ENCODE measurements around the gene SEMA4D. TPM values are rescaled to one million over a fixed set of nuclear protein-coding genes. Genes with fewer than 3 reads are reported as not detected.
A peak's percentile ranks its signal among the peaks of the same experiment; 100 is the strongest.

Gene SEMA4D
- total RNA-seq, 1 donor from 2014 or later, result 46.2 TPM

- Histone ChIP-seq H3K36me3 (peaks cover 62% of the 10 kb centered on the region), H3K27me3 (no peaks in the 10 kb centered on the region), H3K9me3 (no peaks in the 10 kb centered on the region), H3K27ac (no peak overlapping the region), H3K4me1 (no peaks in the 10 kb centered on the region), H3K4me3 (no peak overlapping the region)
- intact Hi-C loops (cut with DNase I), result no loop called here
- DNase-seq, result no peak
- no peak for TF ChIP-seq CTCF (IDR thresholded peaks at IDR 0.05)
- no peak for ATAC-seq
Measured at GRCh38 chr9:89390578-89391116, 107.3 kb downstream of the SEMA4D start.

- H3K4me1 ChIP-seq, result no peaks in the 10 kb centered on the region
- no peaks in the 10 kb centered on the region for H3K9me3 ChIP-seq
- H3K27ac ChIP-seq, result no peak overlapping the region
- H3K27me3 ChIP-seq, result no peaks in the 10 kb centered on the region
- H3K4me3 ChIP-seq, result no peak overlapping the region
- H3K36me3 ChIP-seq, result peaks cover 62% of the 10 kb centered on the region
- TF ChIP-seq CTCF (IDR thresholded peaks at IDR 0.05), result no peak
- ATAC-seq (no peak), DNase-seq (no peak)
- intact Hi-C loops (cut with DNase I), result no loop called here
Measured at GRCh38 chr9:89390068-89390555, 107.8 kb downstream of the SEMA4D start.

DNA sequence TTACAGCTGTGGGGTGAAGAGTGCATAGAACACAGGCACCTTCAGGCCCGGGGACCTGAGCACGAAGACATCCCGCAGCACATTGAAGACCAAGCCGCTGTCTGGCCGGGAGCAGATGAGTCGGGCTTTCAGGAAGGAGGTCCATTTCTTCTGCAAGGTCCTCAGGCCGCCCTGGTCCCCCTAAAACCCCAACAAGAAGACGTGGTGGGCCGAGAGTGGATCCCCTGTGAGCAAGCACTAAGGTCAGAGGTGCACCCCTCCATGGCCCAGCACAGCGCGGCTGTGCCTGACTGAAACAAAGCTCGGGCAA is 109.1 kb downstream of the SEMA4D start:
- intact Hi-C loops (cut with DNase I), result no loop called here
- no peak for TF ChIP-seq CTCF (IDR thresholded peaks at IDR 0.05)
- no peak overlapping the region for H3K4me3 ChIP-seq
- H3K36me3 ChIP-seq, result peaks cover 73% of the 10 kb centered on the region
- peak overlapping the region; percentile 52 for H3K27ac ChIP-seq
- DNase-seq (no peak), ATAC-seq (no peak)
- H3K4me1 ChIP-seq, result no peaks in the 10 kb centered on the region
- no peaks in the 10 kb centered on the region for H3K9me3 ChIP-seq
- no peaks in the 10 kb centered on the region for H3K27me3 ChIP-seq

DNA sequence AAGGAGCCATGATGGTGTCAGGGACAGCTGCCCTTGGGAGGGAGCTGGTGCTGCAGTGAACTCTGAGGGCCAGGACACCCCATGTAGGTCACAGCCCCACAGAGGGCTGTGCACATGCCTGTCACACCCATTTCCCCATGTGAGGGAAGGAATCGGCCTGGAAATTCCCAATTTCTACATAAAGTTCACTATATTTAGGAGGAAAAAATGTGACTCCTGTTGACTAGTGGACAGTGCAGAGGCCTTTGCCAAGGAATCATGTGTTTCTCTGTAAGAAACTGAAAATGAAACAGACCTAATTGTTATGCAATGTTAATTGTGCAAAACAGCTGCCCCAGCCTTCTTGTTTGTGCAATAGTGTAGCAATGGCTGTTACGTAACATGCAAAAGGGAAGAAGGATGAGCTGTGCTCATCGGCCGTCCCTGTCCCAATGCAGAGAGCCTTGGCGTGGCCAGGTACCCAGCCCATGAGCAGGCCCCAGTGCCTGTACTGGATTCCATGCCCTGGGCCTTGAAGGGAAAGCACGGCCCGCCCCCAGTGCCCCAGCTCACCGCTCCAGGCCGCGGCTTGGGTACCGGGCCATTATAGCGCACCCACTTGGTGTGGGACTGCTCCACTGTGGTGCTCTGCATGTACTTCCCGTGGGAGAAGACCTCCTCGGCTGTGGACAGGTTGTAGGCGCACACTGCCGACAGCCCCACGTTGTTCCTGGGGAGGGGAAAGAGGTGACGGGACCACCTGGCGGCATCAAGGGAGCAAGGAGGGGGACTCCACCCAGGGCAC is 109.6 kb downstream of the SEMA4D start:
- no peak overlapping the region for H3K4me3 ChIP-seq
- no peaks in the 10 kb centered on the region for H3K4me1 ChIP-seq
- DNase-seq (peak; percentile 76), ATAC-seq (peak; percentile 77)
- no peaks in the 10 kb centered on the region for H3K27me3 ChIP-seq
- peaks cover 70% of the 10 kb centered on the region for H3K36me3 ChIP-seq
- peak overlapping the region; percentile 52 for H3K27ac ChIP-seq
- H3K9me3 ChIP-seq, result no peaks in the 10 kb centered on the region
- intact Hi-C loops (cut with DNase I), result no loop called here
- TF ChIP-seq CTCF (IDR thresholded peaks at IDR 0.05), result no peak

GRCh38 chr9:89387197-89387849 is 110.6 kb downstream of the SEMA4D start:
- intact Hi-C loops (cut with DNase I), result no loop called here
- H3K36me3 ChIP-seq, result peaks cover 61% of the 10 kb centered on the region
- H3K27me3 ChIP-seq, result no peaks in the 10 kb centered on the region
- DNase-seq, result no peak
- no peak overlapping the region for H3K4me3 ChIP-seq
- no peak for TF ChIP-seq CTCF (IDR thresholded peaks at IDR 0.05)
- peak overlapping the region; percentile 52 for H3K27ac ChIP-seq
- ATAC-seq, result no peak
- no peaks in the 10 kb centered on the region for H3K4me1 ChIP-seq
- no peaks in the 10 kb centered on the region for H3K9me3 ChIP-seq
